Liver (tissue), 9 donors: ENCODE results near the gene ADAM30. TPM values are rescaled to one million over a fixed set of nuclear protein-coding genes. Genes with fewer than 3 reads are reported as not detected.

Source experiments
- DNase-seq: peaks from one replicate; pipeline ENCODE4 v3.0.0-alpha.2; 2017; ENCODE audit warnings: low spot score
- H3K27ac ChIP-seq, 2 donors: one replicate each; pipeline ENCODE4 v1.7.0; 2013; ENCODE audit warnings: inconsistent platforms in 2 of 2, low read length in 2 of 2, control low read depth in 1 of 2, low read depth in 1 of 2, mild to moderate bottlenecking in 1 of 2
- H3K27me3 ChIP-seq, 4 donors: one replicate each; pipeline versions ENCODE4 v1.6.1 to v1.7.0; 2013; ENCODE audit warnings: low read length in 3 of 4, inconsistent platforms in 1 of 4, mild to moderate bottlenecking in 1 of 4, moderate library complexity in 1 of 4; ENCODE audit not compliant: control insufficient read depth in 4 of 4, insufficient read depth in 4 of 4
- H3K36me3 ChIP-seq, 4 donors: one replicate each; pipeline versions ENCODE4 v1.6.1 to v1.7.0; 2013; ENCODE audit warnings: low read length in 3 of 4, mild to moderate bottlenecking in 3 of 4, low read depth in 1 of 4, moderate library complexity in 1 of 4; ENCODE audit not compliant: control insufficient read depth in 4 of 4, insufficient read depth in 3 of 4
- H3K4me1 ChIP-seq, 4 donors: one replicate each; pipeline versions ENCODE4 v1.6.1 to v1.7.0; 2013; ENCODE audit warnings: low read length in 3 of 4, mild to moderate bottlenecking in 3 of 4, moderate library complexity in 1 of 4; ENCODE audit not compliant: control insufficient read depth in 4 of 4, insufficient read depth in 4 of 4
- H3K4me3 ChIP-seq, 3 donors: one replicate each; pipeline versions ENCODE4 v1.6.1 to v1.7.0; 2013; ENCODE audit warnings: low read length in 3 of 3, control low read depth in 1 of 3, low read depth in 1 of 3, mild to moderate bottlenecking in 1 of 3
- H3K9ac ChIP-seq, 2 donors: one replicate each; pipeline ENCODE4 v1.7.0; 2013; ENCODE audit warnings: low read length in 2 of 2, mild to moderate bottlenecking in 2 of 2, moderate library complexity in 2 of 2, control low read depth in 1 of 2, low read depth in 1 of 2
- H3K9me3 ChIP-seq, 4 donors: one replicate each; pipeline versions ENCODE4 v1.6.1 to v1.7.0; 2013; ENCODE audit warnings: low read length in 3 of 4; ENCODE audit not compliant: control insufficient read depth in 4 of 4
- EGR1 ChIP-seq, 2 donors: IDR thresholded peaks; 2 replicates each; pipeline ENCODE4 v1.6.1; 2016 to 2018; ENCODE audit warnings: antibody characterized with exemption in 2 of 2, low read depth in 2 of 2
- FOXA1 ChIP-seq: IDR thresholded peaks from 2 replicates; pipeline ENCODE4 v1.6.1; 2016; ENCODE audit warnings: antibody characterized with exemption
- FOXA2 ChIP-seq: IDR thresholded peaks from 2 replicates; pipeline ENCODE4 v1.6.1; 2016; ENCODE audit warnings: antibody characterized with exemption
- GABPA ChIP-seq, 2 donors: IDR thresholded peaks in 1 of 2; conservative IDR thresholded peaks in 1 of 2; 2 replicates each; pipeline ENCODE4 v1.6.1; 2016; ENCODE audit warnings: antibody characterized with exemption in 2 of 2, mild to moderate bottlenecking in 1 of 2, moderate library complexity in 1 of 2
- HNF4G ChIP-seq: IDR thresholded peaks from 2 replicates; pipeline ENCODE4 v1.6.1; 2016; ENCODE audit warnings: antibody characterized with exemption
- JUND ChIP-seq, 2 donors: IDR thresholded peaks; 2 replicates each; pipeline ENCODE4 v1.6.1; 2016; ENCODE audit warnings: antibody characterized with exemption in 2 of 2
- MAX ChIP-seq: IDR thresholded peaks from 2 replicates; pipeline ENCODE4 v1.6.1; 2016; ENCODE audit warnings: antibody characterized with exemption
- NR2F2 ChIP-seq: IDR thresholded peaks from 2 replicates; pipeline ENCODE4 v1.6.1; 2016; ENCODE audit warnings: antibody characterized with exemption
- RAD21 ChIP-seq, 2 donors: IDR thresholded peaks; 2 replicates each; pipeline ENCODE4 v1.6.1; 2016; ENCODE audit warnings: antibody characterized with exemption in 2 of 2, mild to moderate bottlenecking in 2 of 2
- RXRA ChIP-seq, 2 donors: IDR thresholded peaks; 2 replicates each; pipeline ENCODE4 v1.6.1; 2017 to 2018; ENCODE audit warnings: antibody characterized with exemption in 2 of 2, mild to moderate bottlenecking in 1 of 2
- SP1 ChIP-seq: IDR thresholded peaks from 2 replicates; pipeline ENCODE4 v1.6.1; 2018; ENCODE audit warnings: antibody characterized with exemption, mild to moderate bottlenecking
- YY1 ChIP-seq: IDR thresholded peaks from 2 replicates; pipeline ENCODE4 v1.6.1; 2016; ENCODE audit warnings: antibody characterized with exemption, mild to moderate bottlenecking
- WGBS: extraction: QIAGEN DNeasy Blood & Tissue Kit; methylation state at CpG from one replicate; pipeline ENCODE4 v1.1.7; 2013; 5-methylcytosine and 5-hydroxymethylcytosine counted together
- polyA plus RNA-seq, 2 donors: library from polyadenylated mRNA; stranded (reverse) in 1 of 2; unstranded in 1 of 2; fragments of 200-250 nt in 1 of 2; fragments of >200 nt in 1 of 2; fragmentation: Nextera tagmentation in 1 of 2; extraction: Ambion mirVana in 1 of 2; gene quantifications; one replicate each; pipeline versions ENCODE4 v1.2.1 to v1.2.3, GENCODE V29; 2013 to 2015
- total RNA-seq, 2 donors: library from RNA; depleted of rRNA; stranded (reverse); fragments of >200 nt; gene quantifications; one replicate each; pipeline ENCODE4 v1.2.3, GENCODE V29; 2014
- TF ChIP-seq, protein P1 (sequence below): IDR thresholded peaks from 2 replicates; pipeline ENCODE4 v1.6.1; 2016; ENCODE audit warnings: antibody characterized with exemption
- TF ChIP-seq, protein P2 (sequence below): fragments of 150-350 bp; IDR thresholded peaks from 2 replicates; pipeline ENCODE4 v1.5.1; 2017; ENCODE audit warnings: improper control_type of control experiment, low read depth, low read length; ENCODE audit not compliant: missing input control
- TF ChIP-seq, protein P3 (sequence below): IDR thresholded peaks from 2 replicates; pipeline ENCODE4 v1.6.1; 2016; ENCODE audit warnings: antibody characterized with exemption, mild to moderate bottlenecking
- donor health status: healthy.
- donor health status: healthy.
- donor health status: healthy.
- donor health status: healthy.
- donor health status: healthy.

Gene ADAM30
- total and polyA plus RNA-seq, 4 donors, result not detected

- Histone ChIP-seq H3K36me3 (no peaks in the 10 kb centered on the region), H3K27ac (no peak overlapping the region), H3K9me3 (no peaks in the 10 kb centered on the region), H3K27me3 (no peaks in the 10 kb centered on the region), H3K4me3 (no peak overlapping the region), H3K4me1 (peaks cover 0 to 3% (median under 1%) of the 10 kb centered on the region in 4 donors), H3K9ac (no peak overlapping the region)
- WGBS, result 69% methylated on average over 4 of the region's 4 CpGs
- no peak for DNase-seq
- TF ChIP-seq, protein P1, sequence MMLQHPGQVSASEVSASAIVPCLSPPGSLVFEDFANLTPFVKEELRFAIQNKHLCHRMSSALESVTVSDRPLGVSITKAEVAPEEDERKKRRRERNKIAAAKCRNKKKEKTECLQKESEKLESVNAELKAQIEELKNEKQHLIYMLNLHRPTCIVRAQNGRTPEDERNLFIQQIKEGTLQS, result no peak
- TF ChIP-seq FOXA1 (no peak), MAX (no peak)
These were observed 30.7 kb downstream of the ADAM30 start for GRCh38 chr1:119865627-119866026.

DNA sequence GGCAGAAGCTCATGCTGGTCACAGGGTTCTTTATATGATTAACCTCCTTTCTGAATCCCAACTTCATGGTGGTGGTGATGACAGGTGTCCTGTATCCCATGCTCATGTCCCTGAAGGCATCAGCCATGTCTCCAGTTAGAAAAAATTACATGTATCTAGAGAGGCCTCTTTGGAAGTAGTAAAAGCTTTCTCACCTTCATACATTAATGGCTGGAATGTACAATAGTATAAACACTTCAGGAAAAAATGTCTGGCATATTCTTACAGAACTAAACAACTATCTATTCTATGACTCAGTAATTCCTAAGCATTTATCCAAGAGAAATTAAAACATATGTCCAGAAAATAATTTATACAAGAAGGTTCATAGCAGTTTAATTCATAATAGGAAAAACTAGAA, 34.0 kb downstream of the ADAM30 start:
- no peaks in the 10 kb centered on the region for H3K4me1 ChIP-seq
- H3K9me3 ChIP-seq, result no peaks in the 10 kb centered on the region
- no peak overlapping the region for H3K4me3 ChIP-seq
- H3K27me3 ChIP-seq, result no peaks in the 10 kb centered on the region
- no peaks in the 10 kb centered on the region for H3K36me3 ChIP-seq
- H3K9ac ChIP-seq, result no peak overlapping the region
- TF ChIP-seq RXRA (IDR thresholded peaks at IDR 0.05) (no peak), YY1 (no peak), HNF4G (no peak), GABPA (IDR thresholded peaks at IDR 0.05 in 1 of 2, conservative IDR thresholded peaks at IDR 0.05 in 1 of 2) (no peak), EGR1 (IDR thresholded peaks at IDR 0.05; ENCODE audit: low read depth in 2 of 2) (no peak), SP1 (no peak), JUND (IDR thresholded peaks at IDR 0.05) (no peak), FOXA2 (no peak), MAX (no peak), FOXA1 (no peak), RAD21 (IDR thresholded peaks at IDR 0.05) (no peak), NR2F2 (no peak)
- TF ChIP-seq, protein P2, sequence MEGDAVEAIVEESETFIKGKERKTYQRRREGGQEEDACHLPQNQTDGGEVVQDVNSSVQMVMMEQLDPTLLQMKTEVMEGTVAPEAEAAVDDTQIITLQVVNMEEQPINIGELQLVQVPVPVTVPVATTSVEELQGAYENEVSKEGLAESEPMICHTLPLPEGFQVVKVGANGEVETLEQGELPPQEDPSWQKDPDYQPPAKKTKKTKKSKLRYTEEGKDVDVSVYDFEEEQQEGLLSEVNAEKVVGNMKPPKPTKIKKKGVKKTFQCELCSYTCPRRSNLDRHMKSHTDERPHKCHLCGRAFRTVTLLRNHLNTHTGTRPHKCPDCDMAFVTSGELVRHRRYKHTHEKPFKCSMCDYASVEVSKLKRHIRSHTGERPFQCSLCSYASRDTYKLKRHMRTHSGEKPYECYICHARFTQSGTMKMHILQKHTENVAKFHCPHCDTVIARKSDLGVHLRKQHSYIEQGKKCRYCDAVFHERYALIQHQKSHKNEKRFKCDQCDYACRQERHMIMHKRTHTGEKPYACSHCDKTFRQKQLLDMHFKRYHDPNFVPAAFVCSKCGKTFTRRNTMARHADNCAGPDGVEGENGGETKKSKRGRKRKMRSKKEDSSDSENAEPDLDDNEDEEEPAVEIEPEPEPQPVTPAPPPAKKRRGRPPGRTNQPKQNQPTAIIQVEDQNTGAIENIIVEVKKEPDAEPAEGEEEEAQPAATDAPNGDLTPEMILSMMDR, result no peak
- TF ChIP-seq, protein P3, sequence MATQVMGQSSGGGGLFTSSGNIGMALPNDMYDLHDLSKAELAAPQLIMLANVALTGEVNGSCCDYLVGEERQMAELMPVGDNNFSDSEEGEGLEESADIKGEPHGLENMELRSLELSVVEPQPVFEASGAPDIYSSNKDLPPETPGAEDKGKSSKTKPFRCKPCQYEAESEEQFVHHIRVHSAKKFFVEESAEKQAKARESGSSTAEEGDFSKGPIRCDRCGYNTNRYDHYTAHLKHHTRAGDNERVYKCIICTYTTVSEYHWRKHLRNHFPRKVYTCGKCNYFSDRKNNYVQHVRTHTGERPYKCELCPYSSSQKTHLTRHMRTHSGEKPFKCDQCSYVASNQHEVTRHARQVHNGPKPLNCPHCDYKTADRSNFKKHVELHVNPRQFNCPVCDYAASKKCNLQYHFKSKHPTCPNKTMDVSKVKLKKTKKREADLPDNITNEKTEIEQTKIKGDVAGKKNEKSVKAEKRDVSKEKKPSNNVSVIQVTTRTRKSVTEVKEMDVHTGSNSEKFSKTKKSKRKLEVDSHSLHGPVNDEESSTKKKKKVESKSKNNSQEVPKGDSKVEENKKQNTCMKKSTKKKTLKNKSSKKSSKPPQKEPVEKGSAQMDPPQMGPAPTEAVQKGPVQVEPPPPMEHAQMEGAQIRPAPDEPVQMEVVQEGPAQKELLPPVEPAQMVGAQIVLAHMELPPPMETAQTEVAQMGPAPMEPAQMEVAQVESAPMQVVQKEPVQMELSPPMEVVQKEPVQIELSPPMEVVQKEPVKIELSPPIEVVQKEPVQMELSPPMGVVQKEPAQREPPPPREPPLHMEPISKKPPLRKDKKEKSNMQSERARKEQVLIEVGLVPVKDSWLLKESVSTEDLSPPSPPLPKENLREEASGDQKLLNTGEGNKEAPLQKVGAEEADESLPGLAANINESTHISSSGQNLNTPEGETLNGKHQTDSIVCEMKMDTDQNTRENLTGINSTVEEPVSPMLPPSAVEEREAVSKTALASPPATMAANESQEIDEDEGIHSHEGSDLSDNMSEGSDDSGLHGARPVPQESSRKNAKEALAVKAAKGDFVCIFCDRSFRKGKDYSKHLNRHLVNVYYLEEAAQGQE, result no peak
- TF ChIP-seq, protein P1, result no peak
- H3K27ac ChIP-seq, result no peak overlapping the region
- no peak for DNase-seq
